Loucy (cell line): Measurements from ENCODE around the gene SLC6A9.

Source experiments
- H2AFZ ChIP-seq: fragments of 200-600 bp; sonication (generic); 2 replicates; pipeline ENCODE4 v1.6.0; 2016; ENCODE audit warnings: antibody characterized with exemption, mild to moderate bottlenecking, low read length, moderate library complexity
- H3F3A ChIP-seq: fragments of 200-600 bp; 2 replicates; pipeline ENCODE4 v1.6.0; 2016; ENCODE audit warnings: antibody characterized with exemption, low read depth, mild to moderate bottlenecking
- H3K27me3 ChIP-seq: fragments of 200-600 bp; sonication (generic); 2 replicates; pipeline ENCODE4 v1.6.1; 2014; ENCODE audit warnings: low read length, mild to moderate bottlenecking; ENCODE audit not compliant: insufficient read depth, poor library complexity, severe bottlenecking
- H3K36me3 ChIP-seq: fragments of 200-600 bp; sonication (generic); 2 replicates; pipeline ENCODE4 v1.6.1; 2016; ENCODE audit warnings: low read length; ENCODE audit not compliant: insufficient read depth
- H3K4me1 ChIP-seq: fragments of 200-600 bp; sonication (generic); 2 replicates; pipeline ENCODE4 v1.5.1; 2014; ENCODE audit warnings: low read length, mild to moderate bottlenecking; ENCODE audit not compliant: insufficient read depth, poor library complexity, severe bottlenecking
- H3K4me2 ChIP-seq: fragments of 200-600 bp; sonication (generic); 2 replicates; pipeline ENCODE4 v1.6.0; 2014; ENCODE audit warnings: antibody characterized with exemption, low read length, low read depth, mild to moderate bottlenecking; ENCODE audit not compliant: poor library complexity, severe bottlenecking
- H3K4me3 ChIP-seq: fragments of 200-600 bp; sonication (generic); 2 replicates; pipeline ENCODE4 v1.5.1; 2014; ENCODE audit warnings: low read length, mild to moderate bottlenecking, mixed read lengths; ENCODE audit not compliant: poor library complexity, severe bottlenecking
- H3K79me2 ChIP-seq: fragments of 200-600 bp; sonication (generic); 2 replicates; pipeline ENCODE4 v1.6.1; 2014; ENCODE audit warnings: low read length; ENCODE audit not compliant: insufficient read depth
- H3K9ac ChIP-seq: fragments of 200-600 bp; sonication (generic); 2 replicates; pipeline ENCODE4 v1.6.0; 2014; ENCODE audit warnings: mild to moderate bottlenecking, low read depth, low read length, moderate library complexity; ENCODE audit not compliant: poor library complexity, severe bottlenecking
- H3K9me2 ChIP-seq: fragments of 200-600 bp; sonication (generic); replicated peaks from 2 replicates; pipeline ENCODE4 v1.6.1; 2016; ENCODE audit warnings: low read depth, low read length, mixed read lengths
- H3K9me3 ChIP-seq: fragments of 200-600 bp; sonication (generic); 2 replicates; pipeline ENCODE4 v1.6.1; 2014; ENCODE audit warnings: mild to moderate bottlenecking, antibody characterized with exemption, low read length, low read depth; ENCODE audit not compliant: insufficient read depth
- H4K20me1 ChIP-seq: fragments of 200-600 bp; sonication (generic); 2 replicates; pipeline ENCODE4 v1.6.0; 2014; ENCODE audit warnings: antibody characterized with exemption, low read length, mild to moderate bottlenecking; ENCODE audit not compliant: insufficient read depth, poor library complexity, severe bottlenecking
- EZH2phosphoT487 ChIP-seq: fragments of 200-600 bp; IDR thresholded peaks from 2 replicates; pipeline ENCODE4 v1.6.1; 2018; ENCODE audit warnings: antibody characterized with exemption, mild to moderate bottlenecking, moderate library complexity, borderline replicate concordance
- TF ChIP-seq, protein P1 (sequence below): fragments of 200-600 bp; sonication (generic); conservative IDR thresholded peaks from 2 replicates; pipeline ENCODE4 v1.5.1; 2014; ENCODE audit warnings: mild to moderate bottlenecking, antibody characterized with exemption, low read length

The SLC6A9 gene

DNA sequence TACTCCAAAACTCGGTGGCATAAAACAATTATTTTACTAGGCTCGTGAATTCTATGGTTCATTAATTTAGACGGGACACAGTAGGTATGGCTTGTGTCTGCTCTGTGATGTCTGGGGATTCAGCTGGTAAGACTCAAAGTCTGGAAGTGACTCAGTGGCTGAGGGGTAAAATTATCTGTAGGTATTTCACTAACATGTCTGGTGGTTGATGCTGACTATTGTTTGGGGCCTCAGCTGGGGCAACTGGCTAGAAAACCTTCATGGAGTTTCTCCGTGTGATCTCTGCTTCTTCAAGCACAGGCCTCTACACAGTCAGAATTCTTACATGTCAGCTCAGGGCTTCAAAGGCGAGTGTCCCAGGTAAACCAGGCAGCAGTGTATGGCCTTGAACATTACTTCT, 46.2 kb upstream of the SLC6A9 start:
- Histone ChIP-seq H3F3A (no peaks in the 10 kb centered on the region), H3K27me3 (no peaks in the 10 kb centered on the region), H3K4me1 (peaks cover 4% of the 10 kb centered on the region), H3K9me3 (no peaks in the 10 kb centered on the region), H3K4me2 (no peak overlapping the region), H3K9me2 (no peaks in the 10 kb centered on the region), H2AFZ (no peak overlapping the region), H3K4me3 (no peak overlapping the region), H4K20me1 (no peaks in the 10 kb centered on the region), H3K79me2 (no peaks in the 10 kb centered on the region), H3K36me3 (no peaks in the 10 kb centered on the region), H3K9ac (no peak overlapping the region)
- TF ChIP-seq, protein P1, sequence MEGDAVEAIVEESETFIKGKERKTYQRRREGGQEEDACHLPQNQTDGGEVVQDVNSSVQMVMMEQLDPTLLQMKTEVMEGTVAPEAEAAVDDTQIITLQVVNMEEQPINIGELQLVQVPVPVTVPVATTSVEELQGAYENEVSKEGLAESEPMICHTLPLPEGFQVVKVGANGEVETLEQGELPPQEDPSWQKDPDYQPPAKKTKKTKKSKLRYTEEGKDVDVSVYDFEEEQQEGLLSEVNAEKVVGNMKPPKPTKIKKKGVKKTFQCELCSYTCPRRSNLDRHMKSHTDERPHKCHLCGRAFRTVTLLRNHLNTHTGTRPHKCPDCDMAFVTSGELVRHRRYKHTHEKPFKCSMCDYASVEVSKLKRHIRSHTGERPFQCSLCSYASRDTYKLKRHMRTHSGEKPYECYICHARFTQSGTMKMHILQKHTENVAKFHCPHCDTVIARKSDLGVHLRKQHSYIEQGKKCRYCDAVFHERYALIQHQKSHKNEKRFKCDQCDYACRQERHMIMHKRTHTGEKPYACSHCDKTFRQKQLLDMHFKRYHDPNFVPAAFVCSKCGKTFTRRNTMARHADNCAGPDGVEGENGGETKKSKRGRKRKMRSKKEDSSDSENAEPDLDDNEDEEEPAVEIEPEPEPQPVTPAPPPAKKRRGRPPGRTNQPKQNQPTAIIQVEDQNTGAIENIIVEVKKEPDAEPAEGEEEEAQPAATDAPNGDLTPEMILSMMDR = no peak
- no peak for TF ChIP-seq EZH2phosphoT487

GRCh38 chr1:44076066-44076465, 44.8 kb upstream of the SLC6A9 start:
- Histone ChIP-seq H3F3A (no peaks in the 10 kb centered on the region), H2AFZ (0 out of 2 replicates have a peak overlapping the region, but pooled peaks have one; percentile 0)
- TF ChIP-seq EZH2phosphoT487 = no peak
- TF ChIP-seq, protein P1 = no peak

GRCh38 chr1:44074415-44074814, 43.2 kb upstream of the SLC6A9 start:
- no peak for TF ChIP-seq EZH2phosphoT487
- TF ChIP-seq, protein P1 = no peak
- Histone ChIP-seq H4K20me1 (no peaks in the 10 kb centered on the region), H2AFZ (no peak overlapping the region), H3K4me1 (peaks cover 4% of the 10 kb centered on the region), H3K79me2 (no peaks in the 10 kb centered on the region), H3K9ac (no peak overlapping the region), H3K4me3 (no peak overlapping the region), H3K4me2 (no peak overlapping the region), H3K27me3 (no peaks in the 10 kb centered on the region), H3K9me3 (no peaks in the 10 kb centered on the region), H3K36me3 (no peaks in the 10 kb centered on the region), H3F3A (no peaks in the 10 kb centered on the region), H3K9me2 (no peaks in the 10 kb centered on the region)

More at GRCh38 chr1:44076066-44076465, 44.8 kb upstream of the SLC6A9 start:
- Histone ChIP-seq H3K4me2 (no peak overlapping the region), H3K9ac (no peak overlapping the region), H3K79me2 (no peaks in the 10 kb centered on the region), H3K4me3 (no peak overlapping the region), H3K4me1 (peaks cover 4% of the 10 kb centered on the region), H3K9me2 (no peaks in the 10 kb centered on the region), H3K27me3 (no peaks in the 10 kb centered on the region), H4K20me1 (no peaks in the 10 kb centered on the region), H3K36me3 (no peaks in the 10 kb centered on the region), H3K9me3 (no peaks in the 10 kb centered on the region)
